SK-N-SH (cell line): ENCODE measurements around the gene WASF2. TPM values are rescaled to one million over a fixed set of nuclear protein-coding genes. Genes with fewer than 3 reads are reported as not detected.
A peak's percentile ranks its signal among the peaks of the same experiment; 100 is the strongest.

Experiments
- CTCF ChIA-PET: fragments of 300-600, 350-600 bp; formaldehyde crosslinking; extraction: SDS; loops from one replicate; lab custom pipeline; 2021; lab: Yijun Ruan, JAX
- POLR2A ChIA-PET: fragments of 350-600 bp; sonication (Branson Sonifier 250); formaldehyde crosslinking; extraction: SDS; loops from one replicate; lab custom pipeline; 2020; ENCODE audit warnings: antibody characterized with exemption, inconsistent platforms; lab: Yijun Ruan, JAX
- DNase-seq: peaks from one replicate; pipeline ENCODE4 v3.0.0; 2012
- H2AFZ ChIP-seq: fragments of 200-600 bp; sonication (generic); 2 replicates; pipeline ENCODE4 v1.8.1; 2016; ENCODE audit warnings: antibody characterized with exemption, mild to moderate bottlenecking, low read depth
- H3F3A ChIP-seq: fragments of 200-600 bp; sonication (generic); replicated peaks from 2 replicates; pipeline ENCODE3; 2016; ENCODE audit warnings: antibody characterized with exemption, mild to moderate bottlenecking; ENCODE audit not compliant: insufficient read depth
- H3K27ac ChIP-seq, 2 experiments: fragments of 200-500 bp in 1 of 2; fragments of 200-600 bp in 1 of 2; sonication (Bioruptor generic) in 1 of 2; sonication (generic), shearing (Covaris generic) in 1 of 2; 2 replicates each; pipeline versions ENCODE4 v1.5.1 to v1.6.1; 2014 to 2016; ENCODE audit warnings: low read depth in 2 of 2, inconsistent platforms in 1 of 2, low read length in 1 of 2, mild to moderate bottlenecking in 1 of 2, mixed read lengths in 1 of 2
- H3K27me3 ChIP-seq: fragments of 200-600 bp; sonication (generic), shearing (Covaris generic); 2 replicates; pipeline ENCODE4 v1.6.1; 2016; ENCODE audit warnings: mixed run types; ENCODE audit not compliant: insufficient read depth
- H3K36me3 ChIP-seq, 2 experiments: fragments of 200-500 bp in 1 of 2; fragments of 200-600 bp in 1 of 2; sonication (Bioruptor generic) in 1 of 2; sonication (generic) in 1 of 2; replicated peaks in 1 of 2; 2 replicates each; pipeline versions ENCODE3 to v1.5.1; 2014 to 2016; ENCODE audit warnings: low read length in 1 of 2, mild to moderate bottlenecking in 1 of 2; ENCODE audit not compliant: insufficient read depth in 2 of 2, control insufficient read depth in 1 of 2
- H3K4me1 ChIP-seq, 2 experiments: fragments of 200-500 bp in 1 of 2; fragments of 200-600 bp in 1 of 2; sonication (Bioruptor generic) in 1 of 2; sonication (generic), shearing (Covaris generic) in 1 of 2; 2 replicates each; pipeline versions ENCODE4 v1.5.1 to v1.6.1; 2014 to 2016; ENCODE audit warnings: low read depth in 1 of 2, low read length in 1 of 2, mixed run types in 1 of 2; ENCODE audit not compliant: insufficient read depth in 2 of 2, control insufficient read depth in 1 of 2
- H3K4me2 ChIP-seq: fragments of 200-600 bp; sonication (generic), shearing (Covaris generic); 2 replicates; pipeline ENCODE4 v1.6.1; 2017; ENCODE audit warnings: mixed run types
- H3K4me3 ChIP-seq, 2 experiments: fragments of 200-500 bp in 1 of 2; fragments of 200-600 bp in 1 of 2; sonication (Bioruptor generic) in 1 of 2; sonication (generic), shearing (Covaris generic) in 1 of 2; 2 replicates each; pipeline versions ENCODE4 v1.5.1 to v1.8.1; 2014 to 2016; ENCODE audit warnings: low read depth in 2 of 2, inconsistent platforms in 1 of 2, low read length in 1 of 2, mild to moderate bottlenecking in 1 of 2, mixed read lengths in 1 of 2, moderate library complexity in 1 of 2
- H3K79me2 ChIP-seq: fragments of 200-600 bp; sonication (generic); 2 replicates; pipeline ENCODE4 v1.8.1; 2017; ENCODE audit warnings: mild to moderate bottlenecking; ENCODE audit not compliant: insufficient read depth
- H3K9ac ChIP-seq: fragments of 200-600 bp; sonication (generic); 2 replicates; pipeline ENCODE4 v1.6.1; 2017; ENCODE audit warnings: mixed run types
- H3K9me2 ChIP-seq: fragments of 200-600 bp; sonication (generic); 2 replicates; pipeline ENCODE4 v1.6.1; 2017; ENCODE audit warnings: mixed run types
- H3K9me3 ChIP-seq: fragments of 200-600 bp; sonication (generic); 2 replicates; pipeline ENCODE4 v1.6.1; 2017; ENCODE audit warnings: mixed run types, mild to moderate bottlenecking, moderate library complexity
- H4K20me1 ChIP-seq: fragments of 200-600 bp; sonication (generic); 2 replicates; pipeline ENCODE4 v1.6.1; 2017; ENCODE audit warnings: mild to moderate bottlenecking, mixed run types; ENCODE audit not compliant: insufficient read depth
- CHD2 ChIP-seq: fragments of 150-350 bp; IDR thresholded peaks from 2 replicates; pipeline ENCODE4 v1.6.1; 2018; ENCODE audit warnings: low read length; ENCODE audit not compliant: partially characterized antibody
- ELF1 ChIP-seq: IDR thresholded peaks from 2 replicates; pipeline ENCODE4 v1.4.0; 2012
- EP300 ChIP-seq, 2 experiments: IDR thresholded peaks; 2 replicates each; pipeline versions ENCODE4 v1.4.0 to v1.6.1; 2012; ENCODE audit warnings: borderline replicate concordance in 1 of 2, low read depth in 1 of 2, low read length in 1 of 2
- FOSL2 ChIP-seq: IDR thresholded peaks from 2 replicates; pipeline ENCODE4 v1.4.0; 2012; ENCODE audit warnings: low read depth, mild to moderate bottlenecking, moderate library complexity, borderline replicate concordance
- FOXJ3 ChIP-seq: sonication (generic); formaldehyde crosslinking; IDR thresholded peaks from 2 replicates; pipeline ENCODE4 v1.5.1; 2020; ENCODE audit warnings: mild to moderate bottlenecking, missing genetic modification reagents
- GABPA ChIP-seq: IDR thresholded peaks from 2 replicates; pipeline ENCODE4 v1.4.0; 2012; ENCODE audit warnings: low read depth, mild to moderate bottlenecking
- MEF2A ChIP-seq: IDR thresholded peaks from 2 replicates; pipeline ENCODE4 v1.4.0; 2012; ENCODE audit warnings: low read depth, borderline replicate concordance
- MXI1 ChIP-seq: IDR thresholded peaks from 2 replicates; pipeline ENCODE4 v1.6.1; 2012; ENCODE audit warnings: mild to moderate bottlenecking, low read depth, low read length, improper control_type of control experiment
- NFIC ChIP-seq: IDR thresholded peaks from 2 replicates; pipeline ENCODE4 v1.4.0; 2012; ENCODE audit warnings: borderline replicate concordance
- PBX3 ChIP-seq: IDR thresholded peaks from 2 replicates; pipeline ENCODE4; 2012
- RAD21 ChIP-seq: IDR thresholded peaks from 2 replicates; pipeline ENCODE4 v1.6.1; 2012; ENCODE audit warnings: mild to moderate bottlenecking, low read length
- SMC3 ChIP-seq: IDR thresholded peaks from 2 replicates; pipeline ENCODE4 v1.6.1; 2012; ENCODE audit warnings: low read depth, low read length, improper control_type of control experiment
- TAF1 ChIP-seq: IDR thresholded peaks from 2 replicates; pipeline ENCODE4 v1.6.1; 2012; ENCODE audit warnings: low read depth, mild to moderate bottlenecking, low read length, moderate library complexity, borderline replicate concordance
- TCF12 ChIP-seq: IDR thresholded peaks from 2 replicates; pipeline ENCODE4 v1.4.0; 2012
- TEAD4 ChIP-seq: IDR thresholded peaks from 2 replicates; pipeline ENCODE4 v1.4.0; 2012; ENCODE audit warnings: mild to moderate bottlenecking, borderline replicate concordance; ENCODE audit not compliant: insufficient read depth
- USF2 ChIP-seq: fragments of 150-350 bp; IDR thresholded peaks from 2 replicates; pipeline ENCODE4 v1.6.1; 2017; ENCODE audit warnings: antibody characterized with exemption, low read length, low read depth, borderline replicate concordance
- YY1 ChIP-seq: IDR thresholded peaks from 2 replicates; pipeline ENCODE4 v1.4.0; 2012; ENCODE audit warnings: low read depth, mild to moderate bottlenecking
- WGBS: methylation state at CpG from one replicate; pipeline ENCODE4 v1.1.6; 2017; ENCODE audit warnings: low lambda C conversion rate; 5-methylcytosine and 5-hydroxymethylcytosine counted together
- polyA plus RNA-seq, 3 experiments: library from polyadenylated mRNA; depleted of rRNA; stranded (reverse); fragments of >200 nt; gene quantifications; 2 replicates each; pipeline ENCODE4 v1.2.3, GENCODE V29; 2012

The WASF2 gene
- polyA plus RNA-seq, 1 of the 3 experiments (the other 2 are of a cell fraction), result 27.1 TPM

GRCh38 chr1:27491748-27492700 lies 2.1 kb upstream of the WASF2 start:
- H3K4me3 ChIP-seq, result no peak overlapping the region
- peak overlapping the region; percentile 76; the same call in 1 of the 2 replicates for H2AFZ ChIP-seq
- H3F3A ChIP-seq, result peaks cover 14% of the 10 kb centered on the region
- H4K20me1 ChIP-seq, result peaks cover 14% of the 10 kb centered on the region; the same call in 1 of the 2 replicates
- H3K36me3 ChIP-seq, result no peaks in the 10 kb centered on the region
- no peak for TF ChIP-seq SMC3
- TF ChIP-seq CHD2, result no peak
- TF ChIP-seq ELF1, result no peak
- TF ChIP-seq USF2, result no peak
- ChIA-PET CTCF (interaction anchor here (1.1 to 2.1 kb wide), 3 partner anchors 11 to 192 kb away, joined by 3 to 7 read pairs (median 3); no protein-coding TSS in a partner anchor), POLR2A (interaction anchor here (1.5 kb wide), 1 partner anchor 192 kb away, joined by 3 read pairs; no protein-coding TSS in a partner anchor)
- H3K4me2 ChIP-seq, result no peak overlapping the region
- no peaks in the 10 kb centered on the region for H3K9me2 ChIP-seq
- H3K27ac ChIP-seq, result no peak overlapping the region
- no peaks in the 10 kb centered on the region for H3K9me3 ChIP-seq
- H3K27me3 ChIP-seq, result no peaks in the 10 kb centered on the region
- H3K4me1 ChIP-seq, result peaks cover 6 to 9% of the 10 kb centered on the region in 2 experiments; a peak in 3 of 4 replicates
- 73% methylated on average over 9 of the region's 9 CpGs for WGBS
- DNase-seq, result no peak
- no peak overlapping the region for H3K9ac ChIP-seq
- peaks cover 26% of the 10 kb centered on the region for H3K79me2 ChIP-seq

- Histone ChIP-seq H3K79me2 (peaks cover 50% of the 10 kb centered on the region), H3K9ac (peak overlapping the region; percentile 96), H4K20me1 (peaks cover 33% of the 10 kb centered on the region), H3K36me3 (peaks cover 0 to 3% of the 10 kb centered on the region in 2 experiments), H3K4me2 (peak overlapping the region; percentile 77), H3K27ac (peak overlapping the region; percentile 74 to 85), H3K9me3 (no peaks in the 10 kb centered on the region)
- ChIA-PET POLR2A (interaction anchor here (0.7 to 2.0 kb wide), 10 partner anchors 7 to 115 kb away, joined by 3 to 11 read pairs (median 4); partner anchors contain the start of gene AHDC1), CTCF (interaction anchor here (0.6 to 1.5 kb wide), 4 partner anchors 13 to 189 kb away, joined by 3 to 6 read pairs (median 3); no protein-coding TSS in a partner anchor)
- DNase-seq, result no peak
- TF ChIP-seq TEAD4, result no peak
- no peak for TF ChIP-seq FOXJ3 (CRISPR knock-in tag)
- TF ChIP-seq EP300 (IDR thresholded peaks at IDR 0.05; ENCODE audit: borderline replicate concordance in 1 of 2, low read depth in 1 of 2, low read length in 1 of 2), result no peak
- no peak for TF ChIP-seq MEF2A
- no peak for TF ChIP-seq TAF1
- no peak for TF ChIP-seq RAD21
- no peak for TF ChIP-seq GABPA
- no peak for TF ChIP-seq ELF1
- no peak for TF ChIP-seq YY1
- TF ChIP-seq PBX3, result no peak
- no peak for TF ChIP-seq TCF12
- no peak for TF ChIP-seq SMC3
- TF ChIP-seq NFIC, result no peak
- TF ChIP-seq MXI1, result no peak
- no peak for TF ChIP-seq FOSL2
- TF ChIP-seq, all 33 proteins: peak for 0
- Histone ChIP-seq H3K4me3 (peak overlapping the region; percentile 83), H3K9me2 (no peaks in the 10 kb centered on the region), H3F3A (peaks cover 14% of the 10 kb centered on the region), H2AFZ (peak overlapping the region; percentile 48; the same call in 1 of the 2 replicates), H3K4me1 (peaks cover 6 to 9% of the 10 kb centered on the region in 2 experiments; a peak in 3 of 4 replicates), H3K27me3 (no peaks in the 10 kb centered on the region)
- WGBS, result 0% methylated on average over 19 of the region's 26 CpGs
These were observed 430 bp downstream of the WASF2 start for GRCh38 chr1:27489501-27489972.
